VCaP (cell line): Measurements from ENCODE around the gene DENND4A.
"Not testable (repeated sequence)": the region's sequence is repeated elsewhere in the genome, so short reads cannot be mapped to it uniquely, and the experiment has no call there.

ENCODE experiments used
- H3K27ac ChIP-seq: fragments of 450-650 bp; 2 replicates; pipeline ENCODE4 v1.5.1; 2017
- TF ChIP-seq, protein P1 (sequence below): fragments of 450-650 bp; conservative IDR thresholded peaks from 2 replicates; pipeline ENCODE4 v1.5.1; 2017; ENCODE audit warnings: mild to moderate bottlenecking, moderate library complexity

DENND4A gene

DNA sequence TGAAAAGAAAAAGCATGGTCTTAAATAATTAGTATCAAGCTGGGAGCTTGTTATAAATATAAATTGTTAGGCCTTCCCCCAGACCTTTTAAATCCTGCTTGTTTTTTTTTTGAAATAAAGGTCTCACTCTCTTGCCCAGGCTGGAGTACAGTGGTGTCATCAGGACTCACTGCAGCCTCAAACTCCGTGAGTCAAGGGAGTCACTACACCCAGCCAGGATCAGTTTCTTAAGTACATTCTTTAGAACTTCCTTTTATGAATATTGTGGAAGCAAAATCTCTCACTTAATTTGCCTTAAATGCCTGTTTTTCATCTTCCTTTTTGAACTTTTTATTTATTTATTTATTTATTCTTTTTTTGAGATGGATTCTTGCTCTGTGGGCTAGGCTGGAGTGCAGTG, 20.8 kb upstream of the DENND4A start:
- TF ChIP-seq, protein P1, sequence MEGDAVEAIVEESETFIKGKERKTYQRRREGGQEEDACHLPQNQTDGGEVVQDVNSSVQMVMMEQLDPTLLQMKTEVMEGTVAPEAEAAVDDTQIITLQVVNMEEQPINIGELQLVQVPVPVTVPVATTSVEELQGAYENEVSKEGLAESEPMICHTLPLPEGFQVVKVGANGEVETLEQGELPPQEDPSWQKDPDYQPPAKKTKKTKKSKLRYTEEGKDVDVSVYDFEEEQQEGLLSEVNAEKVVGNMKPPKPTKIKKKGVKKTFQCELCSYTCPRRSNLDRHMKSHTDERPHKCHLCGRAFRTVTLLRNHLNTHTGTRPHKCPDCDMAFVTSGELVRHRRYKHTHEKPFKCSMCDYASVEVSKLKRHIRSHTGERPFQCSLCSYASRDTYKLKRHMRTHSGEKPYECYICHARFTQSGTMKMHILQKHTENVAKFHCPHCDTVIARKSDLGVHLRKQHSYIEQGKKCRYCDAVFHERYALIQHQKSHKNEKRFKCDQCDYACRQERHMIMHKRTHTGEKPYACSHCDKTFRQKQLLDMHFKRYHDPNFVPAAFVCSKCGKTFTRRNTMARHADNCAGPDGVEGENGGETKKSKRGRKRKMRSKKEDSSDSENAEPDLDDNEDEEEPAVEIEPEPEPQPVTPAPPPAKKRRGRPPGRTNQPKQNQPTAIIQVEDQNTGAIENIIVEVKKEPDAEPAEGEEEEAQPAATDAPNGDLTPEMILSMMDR = no peak
- no peak overlapping the region for H3K27ac ChIP-seq

DNA sequence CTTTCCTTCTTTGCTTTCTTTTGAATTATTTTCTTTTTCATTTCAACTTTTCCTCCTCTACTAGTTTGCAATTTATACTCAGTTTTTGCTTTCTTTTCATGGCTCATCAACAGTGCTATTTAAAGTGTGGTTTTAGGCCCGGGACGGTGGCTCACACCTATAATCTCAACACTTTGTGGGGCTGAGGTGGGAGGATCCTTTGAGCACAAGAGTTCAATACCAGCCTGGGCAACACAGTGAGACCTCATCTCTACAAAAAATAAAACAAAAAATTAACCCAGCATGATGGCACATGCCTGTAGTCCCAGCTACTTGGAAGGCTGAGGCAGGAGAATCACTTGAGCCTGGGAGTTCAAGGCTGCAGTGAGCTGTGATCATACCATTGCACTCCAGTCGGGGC, 20.4 kb upstream of the DENND4A start:
- no peak overlapping the region for H3K27ac ChIP-seq
- TF ChIP-seq, protein P1 = no peak

DNA sequence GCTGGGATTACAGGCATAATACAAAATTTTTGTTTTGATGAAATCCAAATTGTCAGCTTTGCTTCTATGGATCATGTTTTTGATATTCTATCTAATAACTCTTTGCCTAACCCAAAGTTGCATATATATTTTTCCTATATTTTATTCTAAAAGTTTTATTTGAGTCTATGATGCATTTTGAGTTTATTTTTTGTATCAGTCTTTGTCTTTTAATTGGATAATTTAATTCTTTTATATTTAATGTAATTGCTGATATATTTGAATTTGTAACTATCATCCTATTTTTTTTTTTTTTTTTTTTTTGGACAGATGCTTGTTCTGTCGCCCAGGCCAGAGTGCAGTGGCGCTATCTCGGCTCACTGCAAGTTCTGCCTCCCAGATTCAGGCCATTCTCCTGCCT, 19.7 kb upstream of the DENND4A start:
- H3K27ac ChIP-seq = no peak overlapping the region
- TF ChIP-seq, protein P1 = no peak

DNA sequence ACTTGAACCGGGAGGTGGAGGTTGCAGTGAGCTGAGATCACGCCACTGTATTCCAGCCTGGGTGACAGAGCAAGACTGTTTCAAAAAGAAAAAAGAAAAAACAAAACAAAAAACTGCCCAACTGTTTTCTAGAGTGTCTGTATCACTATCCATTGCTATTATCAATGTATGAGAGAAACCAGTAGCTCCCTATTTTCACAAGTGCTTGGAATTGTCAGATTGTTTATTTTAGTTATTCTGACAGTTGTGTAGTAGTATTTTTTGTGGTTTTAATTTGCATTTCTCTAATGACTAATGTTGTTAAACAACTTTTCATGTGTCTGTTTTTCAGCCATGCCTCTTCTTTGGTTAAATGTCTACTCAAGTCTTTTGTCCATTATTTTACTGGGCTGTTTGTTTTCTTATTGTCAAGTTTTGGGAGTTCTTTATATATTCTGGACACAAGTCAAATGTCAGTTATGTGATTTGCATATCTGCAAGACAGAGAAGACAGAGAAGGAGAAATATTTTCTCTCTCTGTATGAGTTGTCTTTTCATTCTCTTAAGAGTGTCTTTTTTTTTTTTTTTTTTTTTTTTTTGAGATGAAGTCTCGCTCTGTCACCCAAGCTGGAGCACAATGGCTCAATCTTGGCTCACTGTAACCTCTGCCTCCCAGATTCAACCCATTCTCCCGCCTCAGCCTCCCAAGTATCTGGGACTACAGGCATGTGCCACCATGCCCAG, 19.1 kb upstream of the DENND4A start:
- H3K27ac ChIP-seq = not testable (repeated sequence)

DNA sequence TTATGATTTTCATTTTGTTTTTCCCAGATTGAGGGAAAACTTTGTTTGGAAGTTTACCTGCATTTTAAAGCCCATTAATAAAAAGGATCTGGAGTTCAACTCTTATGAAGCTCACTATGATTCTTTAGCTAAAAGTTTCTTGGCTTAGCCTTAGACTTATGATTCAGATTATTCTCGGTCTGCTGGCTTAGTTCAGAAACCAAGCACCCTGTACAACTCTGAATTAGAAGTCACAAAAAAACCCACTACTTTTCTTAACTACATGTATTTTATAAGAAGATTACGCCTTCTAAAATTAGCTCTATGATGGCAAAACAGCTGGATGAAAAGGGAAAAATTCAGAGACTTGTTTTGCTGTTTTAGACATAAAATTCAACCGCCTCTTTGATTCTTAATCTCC, 14.3 kb upstream of the DENND4A start:
- no peak overlapping the region for H3K27ac ChIP-seq
- TF ChIP-seq, protein P1 = no peak

DNA sequence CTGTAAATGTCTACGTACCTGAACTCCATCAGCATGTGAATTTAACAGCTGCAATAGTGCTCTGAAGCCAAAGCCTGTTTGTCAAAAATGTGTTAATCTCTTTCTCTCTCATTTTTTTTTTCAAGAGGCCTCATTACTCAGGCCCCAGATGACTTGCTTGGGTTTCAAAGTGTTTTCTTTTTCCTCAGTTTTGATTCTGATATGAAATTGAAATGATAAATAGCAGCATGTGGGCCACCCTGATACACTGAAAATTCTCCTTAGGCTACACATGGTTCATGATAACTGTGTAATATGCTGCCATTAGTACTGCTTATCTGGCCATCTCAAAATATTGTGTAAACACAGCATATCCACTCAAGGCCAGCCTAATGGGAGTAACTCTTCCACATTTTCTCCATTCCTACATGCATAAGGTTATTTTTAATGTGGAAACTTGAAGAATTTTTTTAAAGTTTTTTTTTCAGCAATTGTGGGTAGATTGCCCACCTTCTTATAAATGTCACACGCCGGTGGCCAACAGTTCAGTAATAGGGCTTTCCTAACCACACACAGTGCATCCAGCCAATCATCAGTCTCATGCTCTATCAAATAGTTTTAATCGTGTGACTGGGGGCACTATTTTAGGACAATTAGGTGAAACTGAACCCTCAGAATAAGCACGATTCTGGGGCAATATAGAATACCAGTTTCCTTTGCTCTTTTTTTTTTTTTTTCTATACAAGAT, 13.1 kb upstream of the DENND4A start:
- TF ChIP-seq, protein P1 = no peak
- no peak overlapping the region; the same call in 1 of the 2 replicates for H3K27ac ChIP-seq

DNA sequence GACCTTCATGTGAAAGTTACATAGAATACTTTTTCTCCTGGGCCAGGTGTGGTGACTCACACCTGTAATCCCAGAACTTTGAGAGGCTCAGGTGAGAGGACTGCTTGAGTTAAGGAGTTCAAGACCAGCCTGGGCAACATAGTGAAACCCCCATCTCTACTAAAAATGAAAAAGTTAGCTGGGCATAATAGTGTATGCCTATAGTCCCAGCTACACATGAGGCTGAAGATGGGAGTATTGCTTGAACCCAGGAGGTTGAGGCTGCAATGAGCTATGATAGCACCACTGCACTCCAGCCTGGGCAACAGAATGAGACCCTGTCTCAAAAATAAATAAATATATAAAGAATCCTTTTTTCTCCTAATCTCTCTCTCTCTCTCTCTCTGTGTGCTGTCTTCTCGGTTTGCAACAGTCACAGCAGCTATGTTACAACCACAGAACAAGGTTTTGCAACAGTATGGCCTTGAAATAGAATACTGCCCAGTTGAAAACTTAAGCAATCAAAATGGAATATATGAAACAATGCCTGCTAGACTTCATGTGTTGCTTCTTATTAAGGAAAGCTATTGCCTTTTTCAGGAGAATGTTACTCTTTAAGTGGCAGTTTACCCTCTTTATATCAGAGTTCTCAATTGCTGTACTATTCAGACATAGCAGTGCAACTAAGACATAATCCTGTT, 12.3 kb upstream of the DENND4A start:
- TF ChIP-seq, protein P1 = no peak
- no peak overlapping the region; the same call in 1 of the 2 replicates for H3K27ac ChIP-seq
